Astrocyte (in vitro differentiated cells and primary cell): ENCODE measurements around the gene TSPAN32. TPM values are rescaled to one million over a fixed set of nuclear protein-coding genes. Genes with fewer than 3 reads are reported as not detected.

ENCODE experiments used
- DNase-seq: peaks from one replicate; pipeline ENCODE4 v3.0.0-alpha.2; 2010; ENCODE audit warnings: low read depth
- FAIRE-seq: peaks from 2 replicates; lab custom pipeline; 2011; peaks lifted over from hg19 to GRCh38; lab: Jason Lieb, UNC
- H2AFZ ChIP-seq: 2 replicates; pipeline ENCODE4 v1.6.0; 2012; ENCODE audit warnings: low read depth, low read length, inconsistent platforms
- H3K27ac ChIP-seq: 2 replicates; pipeline ENCODE4 v1.5.1; 2011; ENCODE audit warnings: low read depth, low read length, inconsistent platforms
- H3K27me3 ChIP-seq: 2 replicates; pipeline ENCODE4 v1.6.0; 2011; ENCODE audit warnings: low read length, inconsistent platforms; ENCODE audit not compliant: insufficient read depth
- H3K36me3 ChIP-seq: 2 replicates; pipeline ENCODE4 v1.5.1; 2011; ENCODE audit warnings: low read length, inconsistent platforms; ENCODE audit not compliant: insufficient read depth
- H3K4me1 ChIP-seq: 2 replicates; pipeline ENCODE4 v1.5.1; 2011; ENCODE audit warnings: low read length, inconsistent platforms; ENCODE audit not compliant: insufficient read depth
- H3K4me2 ChIP-seq: 2 replicates; pipeline ENCODE4 v1.6.0; 2012; ENCODE audit warnings: low read length, inconsistent platforms
- H3K4me3 ChIP-seq: 2 replicates; pipeline ENCODE4 v1.5.1; 2011; ENCODE audit warnings: low read depth, mild to moderate bottlenecking, low read length, inconsistent platforms; ENCODE audit not compliant: insufficient read depth
- H3K79me2 ChIP-seq: 2 replicates; pipeline ENCODE4 v1.6.0; 2012; ENCODE audit warnings: mild to moderate bottlenecking, low read length, inconsistent platforms; ENCODE audit not compliant: insufficient read depth
- H3K9ac ChIP-seq: 2 replicates; pipeline ENCODE4 v1.6.0; 2012; ENCODE audit warnings: mild to moderate bottlenecking, low read length, inconsistent platforms
- H3K9me3 ChIP-seq: 2 replicates; pipeline ENCODE4 v1.5.1; 2012; ENCODE audit warnings: low read depth, mild to moderate bottlenecking, low read length, inconsistent platforms; ENCODE audit not compliant: insufficient read depth
- H4K20me1 ChIP-seq: 2 replicates; pipeline ENCODE4 v1.6.0; 2012; ENCODE audit warnings: low read length, inconsistent platforms; ENCODE audit not compliant: insufficient read depth
- H3K27ac Mint-ChIP-seq: one replicate; pipeline ENCODE4 v1.8.0; 2021; ENCODE audit warnings: mild to moderate bottlenecking, mixed read lengths; ENCODE audit not compliant: unreplicated experiment
- H3K27me3 Mint-ChIP-seq: one replicate; pipeline ENCODE4 v1.8.0; 2021; ENCODE audit warnings: low read depth, mixed read lengths; ENCODE audit not compliant: unreplicated experiment
- H3K36me3 Mint-ChIP-seq: one replicate; pipeline ENCODE4 v1.8.0; 2021; ENCODE audit warnings: low read depth, mixed read lengths; ENCODE audit not compliant: unreplicated experiment
- H3K4me1 Mint-ChIP-seq: one replicate; pipeline ENCODE4 v1.8.0; 2021; ENCODE audit warnings: low read depth, mixed read lengths; ENCODE audit not compliant: unreplicated experiment
- H3K4me3 Mint-ChIP-seq: one replicate; pipeline ENCODE4 v1.8.0; 2021; ENCODE audit warnings: mild to moderate bottlenecking, moderate library complexity, mixed read lengths; ENCODE audit not compliant: unreplicated experiment
- H3K9me3 Mint-ChIP-seq: one replicate; pipeline ENCODE4 v1.8.0; 2021; ENCODE audit warnings: mild to moderate bottlenecking, mixed read lengths; ENCODE audit not compliant: unreplicated experiment
- EZH2 ChIP-seq: IDR thresholded peaks from 2 replicates; pipeline ENCODE4 v1.6.1; 2012; ENCODE audit warnings: mild to moderate bottlenecking, low read length, inconsistent platforms; ENCODE audit not compliant: insufficient read depth
- total RNA-seq: library from RNA; stranded (reverse); gene quantifications from 2 replicates; pipeline ENCODE4 v1.2.1, GENCODE V29; 2021
- TF ChIP-seq, protein P1 (sequence below): IDR thresholded peaks from 2 replicates; pipeline ENCODE4 v1.5.1; 2011; ENCODE audit warnings: low read depth, mild to moderate bottlenecking, inconsistent platforms, low read length, moderate library complexity; ENCODE audit not compliant: insufficient read depth

The TSPAN32 gene
- total RNA-seq, 1 donor from 2014 or later, result not detected

DNA sequence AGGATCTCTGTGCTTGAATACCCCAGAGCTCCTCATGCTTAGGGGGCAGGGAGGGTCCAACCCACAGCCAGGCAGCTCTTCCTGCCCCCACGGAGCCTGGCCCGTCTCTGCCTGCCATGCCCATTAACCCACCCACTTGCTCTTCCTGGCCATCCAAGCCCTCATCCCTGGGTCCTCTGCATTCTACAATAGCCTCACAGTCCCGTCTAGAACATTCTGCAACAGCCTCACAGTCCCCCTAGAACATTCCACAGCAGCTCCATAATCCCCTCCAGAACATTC lies 15.1 kb downstream of the TSPAN32 start:
- DNase-seq, result no peak
- Histone ChIP-seq H3K4me2 (no peak overlapping the region), H3K9ac (no peak overlapping the region), H3K4me1 (peaks cover 16% of the 10 kb centered on the region), H3K4me3 (no peak overlapping the region), H4K20me1 (no peaks in the 10 kb centered on the region), H3K36me3 (no peaks in the 10 kb centered on the region), H3K79me2 (no peaks in the 10 kb centered on the region), H3K9me3 (no peaks in the 10 kb centered on the region), H3K27me3 (no peaks in the 10 kb centered on the region), H3K27ac (no peak overlapping the region), H2AFZ (no peak overlapping the region)
- peaks cover 4% of the 10 kb centered on the region for H3K9me3 Mint-ChIP-seq
- no peak overlapping the region for H3K27ac Mint-ChIP-seq
- peaks cover 8% of the 10 kb centered on the region for H3K36me3 Mint-ChIP-seq
- H3K4me3 Mint-ChIP-seq, result no peak overlapping the region
- TF ChIP-seq EZH2, result no peak
- TF ChIP-seq, protein P1, sequence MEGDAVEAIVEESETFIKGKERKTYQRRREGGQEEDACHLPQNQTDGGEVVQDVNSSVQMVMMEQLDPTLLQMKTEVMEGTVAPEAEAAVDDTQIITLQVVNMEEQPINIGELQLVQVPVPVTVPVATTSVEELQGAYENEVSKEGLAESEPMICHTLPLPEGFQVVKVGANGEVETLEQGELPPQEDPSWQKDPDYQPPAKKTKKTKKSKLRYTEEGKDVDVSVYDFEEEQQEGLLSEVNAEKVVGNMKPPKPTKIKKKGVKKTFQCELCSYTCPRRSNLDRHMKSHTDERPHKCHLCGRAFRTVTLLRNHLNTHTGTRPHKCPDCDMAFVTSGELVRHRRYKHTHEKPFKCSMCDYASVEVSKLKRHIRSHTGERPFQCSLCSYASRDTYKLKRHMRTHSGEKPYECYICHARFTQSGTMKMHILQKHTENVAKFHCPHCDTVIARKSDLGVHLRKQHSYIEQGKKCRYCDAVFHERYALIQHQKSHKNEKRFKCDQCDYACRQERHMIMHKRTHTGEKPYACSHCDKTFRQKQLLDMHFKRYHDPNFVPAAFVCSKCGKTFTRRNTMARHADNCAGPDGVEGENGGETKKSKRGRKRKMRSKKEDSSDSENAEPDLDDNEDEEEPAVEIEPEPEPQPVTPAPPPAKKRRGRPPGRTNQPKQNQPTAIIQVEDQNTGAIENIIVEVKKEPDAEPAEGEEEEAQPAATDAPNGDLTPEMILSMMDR, result no peak
- H3K4me1 Mint-ChIP-seq, result no peaks in the 10 kb centered on the region
- H3K27me3 Mint-ChIP-seq, result peaks cover 36% of the 10 kb centered on the region
- no peak for FAIRE-seq

DNA sequence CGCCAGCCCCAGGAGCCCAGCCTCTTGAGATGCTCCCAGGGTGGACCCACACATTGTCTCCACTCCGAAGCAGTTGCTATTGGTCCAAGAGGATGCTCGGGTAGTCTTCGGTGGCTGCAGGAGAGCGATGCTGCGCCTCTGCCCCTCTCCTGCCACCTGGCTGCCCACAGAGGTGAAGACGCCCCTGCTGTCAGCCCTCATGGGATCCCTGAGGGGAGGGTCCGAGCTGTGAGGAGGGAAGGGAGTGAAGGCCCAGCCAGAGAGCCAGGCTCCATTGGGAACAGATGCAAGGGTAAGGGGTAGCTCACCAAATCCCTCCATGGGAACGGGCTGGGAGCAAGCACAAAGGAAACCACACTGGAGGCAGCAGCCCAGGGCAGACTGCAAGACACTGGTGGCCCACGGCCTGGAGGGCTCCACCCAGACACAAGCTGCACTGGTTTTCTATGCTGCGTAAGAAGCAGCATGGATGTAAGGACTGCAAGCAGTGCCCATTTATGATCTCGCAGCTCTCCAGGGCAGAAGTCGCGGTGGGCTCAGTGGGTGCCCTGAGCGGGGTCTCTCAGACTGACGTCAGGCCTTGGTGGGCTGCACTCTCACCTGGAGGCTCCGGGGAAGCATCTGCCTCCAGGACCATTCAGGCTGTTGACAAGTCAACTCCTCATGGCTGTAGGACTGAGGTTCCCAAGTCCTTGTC lies 15.7 kb downstream of the TSPAN32 start:
- Histone ChIP-seq H3K79me2 (no peaks in the 10 kb centered on the region), H4K20me1 (no peaks in the 10 kb centered on the region), H3K4me1 (peaks cover 10% of the 10 kb centered on the region), H3K36me3 (no peaks in the 10 kb centered on the region), H3K9ac (no peak overlapping the region), H3K27me3 (no peaks in the 10 kb centered on the region), H2AFZ (no peak overlapping the region), H3K9me3 (no peaks in the 10 kb centered on the region), H3K4me3 (no peak overlapping the region), H3K4me2 (no peak overlapping the region), H3K27ac (no peak overlapping the region)
- Mint-ChIP-seq H3K4me1 (no peaks in the 10 kb centered on the region), H3K27me3 (peaks cover 42% of the 10 kb centered on the region), H3K36me3 (peaks cover 8% of the 10 kb centered on the region), H3K9me3 (peaks cover 5% of the 10 kb centered on the region), H3K4me3 (no peak overlapping the region), H3K27ac (no peak overlapping the region)
- FAIRE-seq, result no peak
- TF ChIP-seq, protein P1, result no peak
- TF ChIP-seq EZH2, result no peak
- DNase-seq, result no peak

DNA sequence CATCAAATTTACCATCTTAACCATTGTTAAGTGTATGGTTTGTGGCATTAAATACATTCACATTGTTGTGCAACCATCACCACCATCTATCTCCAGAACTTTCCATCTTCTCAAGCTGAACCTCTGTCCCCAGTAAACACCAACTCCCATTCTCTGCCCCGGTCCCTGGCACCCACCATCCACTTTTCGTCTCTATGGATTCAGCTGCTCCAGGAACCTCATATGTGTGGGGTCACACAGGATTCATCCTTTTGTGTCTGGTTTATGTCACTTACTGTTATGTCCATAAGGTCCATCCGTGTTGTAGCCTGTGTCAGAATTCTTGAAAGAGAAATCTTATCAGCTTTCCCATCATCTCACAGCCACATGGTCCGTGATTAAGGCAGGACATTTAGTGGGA lies 16.3 kb downstream of the TSPAN32 start:
- no peak for FAIRE-seq
- TF ChIP-seq, protein P1, result no peak
- TF ChIP-seq EZH2, result no peak
- Mint-ChIP-seq H3K27me3 (peaks cover 42% of the 10 kb centered on the region), H3K9me3 (peaks cover 11% of the 10 kb centered on the region), H3K36me3 (peaks cover 8% of the 10 kb centered on the region), H3K27ac (no peak overlapping the region), H3K4me1 (no peaks in the 10 kb centered on the region), H3K4me3 (no peak overlapping the region)
- no peak for DNase-seq
- Histone ChIP-seq H3K36me3 (no peaks in the 10 kb centered on the region), H3K9me3 (no peaks in the 10 kb centered on the region), H3K4me2 (no peak overlapping the region), H3K79me2 (no peaks in the 10 kb centered on the region), H2AFZ (no peak overlapping the region), H3K27me3 (no peaks in the 10 kb centered on the region), H4K20me1 (no peaks in the 10 kb centered on the region), H3K9ac (no peak overlapping the region), H3K4me3 (no peak overlapping the region), H3K27ac (no peak overlapping the region), H3K4me1 (peaks cover 7% of the 10 kb centered on the region)
